ENCODE measurements around the gene ITGB6. TPM values are rescaled to one million over a fixed set of nuclear protein-coding genes. Genes with fewer than 3 reads are reported as not detected.

Gene ITGB6, protein sequence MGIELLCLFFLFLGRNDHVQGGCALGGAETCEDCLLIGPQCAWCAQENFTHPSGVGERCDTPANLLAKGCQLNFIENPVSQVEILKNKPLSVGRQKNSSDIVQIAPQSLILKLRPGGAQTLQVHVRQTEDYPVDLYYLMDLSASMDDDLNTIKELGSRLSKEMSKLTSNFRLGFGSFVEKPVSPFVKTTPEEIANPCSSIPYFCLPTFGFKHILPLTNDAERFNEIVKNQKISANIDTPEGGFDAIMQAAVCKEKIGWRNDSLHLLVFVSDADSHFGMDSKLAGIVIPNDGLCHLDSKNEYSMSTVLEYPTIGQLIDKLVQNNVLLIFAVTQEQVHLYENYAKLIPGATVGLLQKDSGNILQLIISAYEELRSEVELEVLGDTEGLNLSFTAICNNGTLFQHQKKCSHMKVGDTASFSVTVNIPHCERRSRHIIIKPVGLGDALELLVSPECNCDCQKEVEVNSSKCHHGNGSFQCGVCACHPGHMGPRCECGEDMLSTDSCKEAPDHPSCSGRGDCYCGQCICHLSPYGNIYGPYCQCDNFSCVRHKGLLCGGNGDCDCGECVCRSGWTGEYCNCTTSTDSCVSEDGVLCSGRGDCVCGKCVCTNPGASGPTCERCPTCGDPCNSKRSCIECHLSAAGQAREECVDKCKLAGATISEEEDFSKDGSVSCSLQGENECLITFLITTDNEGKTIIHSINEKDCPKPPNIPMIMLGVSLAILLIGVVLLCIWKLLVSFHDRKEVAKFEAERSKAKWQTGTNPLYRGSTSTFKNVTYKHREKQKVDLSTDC
- total RNA-seq = 0.49 and 0.61 TPM in 2 replicates

GRCh38 chr2:160199683-160200389, at the start of gene ITGB6:
TSS of gene ITGB6 (minus strand) at chr2:160200272. CDS start at chr2:160200063, 209 bp downstream.

DNA sequence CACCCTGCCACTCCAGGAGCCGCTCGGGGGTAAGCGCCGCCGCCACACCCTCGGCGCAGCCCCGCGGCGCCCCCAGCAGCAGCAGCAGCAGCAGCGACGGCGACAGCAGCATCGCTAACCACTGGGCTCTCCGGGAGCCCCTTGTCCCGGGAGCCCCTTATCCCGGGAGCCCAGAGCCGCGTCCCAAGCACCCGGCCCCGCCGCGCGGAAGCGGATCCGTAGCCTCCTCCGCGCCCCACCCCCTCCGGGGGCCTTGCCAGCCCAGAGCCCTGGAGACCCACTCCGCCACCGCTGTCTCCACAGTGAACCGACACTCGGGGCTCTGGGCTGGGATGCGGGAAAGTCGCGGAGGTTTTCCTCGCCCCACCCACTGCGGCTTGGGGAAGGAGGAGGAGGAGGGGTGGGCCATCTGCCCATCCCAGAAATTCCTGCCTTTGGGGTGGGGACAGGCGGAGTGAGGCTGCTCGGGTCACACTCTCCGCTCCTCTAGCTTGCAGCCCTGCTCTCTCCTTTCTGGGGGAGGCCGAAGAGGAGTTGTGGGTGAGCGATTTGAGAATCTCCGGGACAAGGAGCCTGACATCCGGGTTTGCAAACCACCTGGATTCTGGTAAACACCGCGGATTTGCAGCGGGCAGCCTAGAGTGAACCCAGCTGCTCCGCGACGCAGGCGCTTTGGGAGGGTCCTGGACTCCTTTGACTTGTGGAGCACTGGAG, 137.6 kb downstream of the ITGB6 start, which contains the start of gene PLA2R1:
Gene PLA2R1 (minus strand): TSS at position 324 of the 714 bp plus-strand sequence. CDS start 212 bp downstream, at position 112.

Other genes with a start within 250 kb of the ITGB6 start
- gene PLA2R1, start 137.7 kb downstream of the ITGB6 start, total RNA-seq = 30.8 and 37.5 TPM in 2 replicates

All from hair follicle dermal papilla cell (primary cell).